Endothelial cell of umbilical vein (primary cell): ENCODE results near the gene SBK1. TPM values are rescaled to one million over a fixed set of nuclear protein-coding genes. Genes with fewer than 3 reads are reported as not detected.

Experiments used
- BruUV-seq: library from RNA; stranded (reverse); fragments of 400-500 nt; replicated peaks from 2 replicates; lab custom pipeline; 2021; lab: Mats Ljungman, UMichigan
- CTCF ChIA-PET: fragments of 300-600, 350-600 bp; sonication (Branson Sonifier 250); formaldehyde crosslinking; loops from one replicate; lab custom pipeline; 2021; ENCODE audit warnings: antibody characterized with exemption, inconsistent platforms; lab: Charles Lee
- POLR2A ChIA-PET: fragments of 300-600, 350-600 bp; sonication (Branson Sonifier 250); formaldehyde crosslinking; loops from one replicate; lab custom pipeline; 2021; ENCODE audit warnings: antibody characterized with exemption, inconsistent platforms; lab: Charles Lee
- DNase-seq: peaks from one replicate; pipeline ENCODE4 v3.0.0-alpha.2; 2011; ENCODE audit warnings: low read depth, low spot score
- FAIRE-seq: peaks from 2 replicates; lab custom pipeline; 2011; peaks lifted over from hg19 to GRCh38; lab: Jason Lieb, UNC
- H2AFZ ChIP-seq: 2 replicates; pipeline ENCODE4 v1.6.0; 2012; ENCODE audit warnings: low read depth, low read length, control low read depth, inconsistent platforms
- H3K27ac ChIP-seq: 2 replicates; pipeline ENCODE4 v1.5.1; 2011; ENCODE audit warnings: low read depth, mild to moderate bottlenecking, control low read depth, low read length, moderate library complexity; ENCODE audit not compliant: insufficient read depth
- H3K27me3 ChIP-seq, 2 experiments: 2 replicates each; pipeline versions ENCODE4 v1.6.0 to v1.6.1; 2011; ENCODE audit warnings: low read length in 2 of 2, mixed read lengths in 1 of 2; ENCODE audit not compliant: control insufficient read depth in 2 of 2, insufficient read depth in 2 of 2
- H3K36me3 ChIP-seq, 2 experiments: 2 replicates in 1 of 2; 3 replicates in 1 of 2; pipeline ENCODE4 v1.5.1; 2011; ENCODE audit warnings: low read length in 2 of 2, mild to moderate bottlenecking in 1 of 2, moderate library complexity in 1 of 2; ENCODE audit not compliant: control insufficient read depth in 2 of 2, insufficient read depth in 2 of 2; ENCODE audit errors: extremely low read depth in 1 of 2
- H3K4me1 ChIP-seq: 3 replicates; pipeline ENCODE4 v1.5.1; 2011; ENCODE audit warnings: mild to moderate bottlenecking, low read length; ENCODE audit not compliant: control insufficient read depth, insufficient read depth; ENCODE audit errors: extremely low read depth
- H3K4me2 ChIP-seq: 2 replicates; pipeline ENCODE4 v1.6.1; 2011; ENCODE audit warnings: low read length, control low read depth, mixed read lengths; ENCODE audit not compliant: insufficient read depth
- H3K4me3 ChIP-seq, 3 experiments: fragments of 200-600 bp in 1 of 3; sonication (generic), shearing (Covaris generic) in 1 of 3; replicated peaks in 1 of 3; 2 replicates each; pipeline ENCODE4 v1.5.1; 2011 to 2016; ENCODE audit warnings: control low read depth in 3 of 3, low read length in 3 of 3, mild to moderate bottlenecking in 2 of 3, inconsistent platforms in 1 of 3, low read depth in 1 of 3, moderate library complexity in 1 of 3; ENCODE audit not compliant: insufficient read depth in 1 of 3
- H3K79me2 ChIP-seq: 2 replicates; pipeline ENCODE4 v1.6.0; 2012; ENCODE audit warnings: low read length, inconsistent platforms; ENCODE audit not compliant: control insufficient read depth, insufficient read depth
- H3K9ac ChIP-seq: replicated peaks from 2 replicates; pipeline ENCODE3; 2011; ENCODE audit warnings: low read length, control low read depth; ENCODE audit not compliant: insufficient read depth; ENCODE audit errors: extremely low read depth
- H3K9me1 ChIP-seq: replicated peaks from 3 replicates; pipeline ENCODE4 v1.6.0; 2011; ENCODE audit warnings: mild to moderate bottlenecking, low read length; ENCODE audit not compliant: control insufficient read depth, insufficient read depth; ENCODE audit errors: extremely low read depth
- H3K9me3 ChIP-seq: replicated peaks from 2 replicates; pipeline ENCODE4 v1.5.1; 2012; ENCODE audit warnings: low read length, inconsistent platforms; ENCODE audit not compliant: control insufficient read depth, insufficient read depth
- H4K20me1 ChIP-seq: replicated peaks from 2 replicates; pipeline ENCODE3; 2011; ENCODE audit warnings: mild to moderate bottlenecking, low read length; ENCODE audit not compliant: control insufficient read depth, insufficient read depth; ENCODE audit errors: extremely low read depth
- CTCF ChIP-seq, 2 donors: IDR thresholded peaks; 1 replicate in 1 of 2; 2 replicates in 1 of 2; pipeline ENCODE4 v1.5.1; 2011; ENCODE audit warnings: low read length in 2 of 2, mild to moderate bottlenecking in 2 of 2, moderate library complexity in 2 of 2, control low read depth in 1 of 2, inconsistent platforms in 1 of 2, low read depth in 1 of 2; ENCODE audit not compliant: insufficient read depth in 1 of 2; ENCODE audit errors: extremely low read depth in 1 of 2
- EZH2 ChIP-seq: IDR thresholded peaks from 2 replicates; pipeline ENCODE4 v1.6.1; 2012; ENCODE audit warnings: borderline replicate concordance, low read depth, mild to moderate bottlenecking, moderate library complexity, low read length, inconsistent platforms; ENCODE audit not compliant: severe bottlenecking
- FOS ChIP-seq: IDR thresholded peaks from 2 replicates; pipeline ENCODE4 v1.6.1; 2011; ENCODE audit warnings: mild to moderate bottlenecking, low read length, moderate library complexity, borderline replicate concordance; ENCODE audit not compliant: insufficient read depth
- GATA2 ChIP-seq: IDR thresholded peaks from 2 replicates; pipeline ENCODE4 v1.7.0; 2011; ENCODE audit warnings: low read depth, mild to moderate bottlenecking, moderate library complexity, mixed read lengths, low read length; ENCODE audit not compliant: insufficient read length, insufficient read depth
- JUN ChIP-seq: IDR thresholded peaks from 2 replicates; pipeline ENCODE4 v1.6.1; 2011; ENCODE audit warnings: borderline replicate concordance, low read depth; ENCODE audit not compliant: insufficient read length, insufficient read depth
- MYC ChIP-seq: IDR thresholded peaks from one replicate; pipeline ENCODE4 v1.6.1; 2011; ENCODE audit warnings: mild to moderate bottlenecking, low read depth, low read length
- POLR2A ChIP-seq: IDR thresholded peaks from 2 replicates; pipeline ENCODE4 v1.6.1; 2012; ENCODE audit warnings: low read depth, mild to moderate bottlenecking, control low read depth, low read length
- POLR2AphosphoS5 ChIP-seq: IDR thresholded peaks from 2 replicates; pipeline ENCODE4 v1.6.1; 2012; ENCODE audit warnings: low read depth, mild to moderate bottlenecking, control low read depth, low read length, moderate library complexity; ENCODE audit not compliant: insufficient read depth
- dilution Hi-C: fragments of 300-500 bp; cut with MboI; formaldehyde crosslinking; loops from one replicate; pipeline ENCODE4 v1.15.0; 2019; ENCODE audit warnings: low sequenced_read_pairs; ENCODE audit not compliant: extremely low pct_ligation_motif_present
- intact Hi-C: fragments of 100-400 bp; cut with micrococcal nuclease; formaldehyde crosslinking; loops from one replicate; pipeline ENCODE4 v1.10.0; 2022
- polyA plus RNA-seq, 4 experiments: library from polyadenylated mRNA; depleted of rRNA in 3 of 4; stranded (reverse) in 3 of 4; unstranded in 1 of 4; fragments of >200 nt; gene quantifications; 2 replicates each; pipeline versions ENCODE4 v1.2.1 to v1.2.3, GENCODE V29; 2011 to 2012; ENCODE audit warnings: missing spikeins in 1 of 4
- total RNA-seq: library from RNA; stranded (reverse); gene quantifications from 2 replicates; pipeline ENCODE4 v1.2.3, GENCODE V29; 2021
- TF ChIP-seq, protein P1 (sequence below): IDR thresholded peaks from 2 replicates; pipeline ENCODE4 v1.6.1; 2011; ENCODE audit not compliant: insufficient read depth, insufficient read length

The SBK1 gene
- total and polyA plus RNA-seq, 2 donors (not counting 3 experiments of a cell fraction or from before 2014, with no cell fraction given): 0.19 to 0.51 TPM

DNA sequence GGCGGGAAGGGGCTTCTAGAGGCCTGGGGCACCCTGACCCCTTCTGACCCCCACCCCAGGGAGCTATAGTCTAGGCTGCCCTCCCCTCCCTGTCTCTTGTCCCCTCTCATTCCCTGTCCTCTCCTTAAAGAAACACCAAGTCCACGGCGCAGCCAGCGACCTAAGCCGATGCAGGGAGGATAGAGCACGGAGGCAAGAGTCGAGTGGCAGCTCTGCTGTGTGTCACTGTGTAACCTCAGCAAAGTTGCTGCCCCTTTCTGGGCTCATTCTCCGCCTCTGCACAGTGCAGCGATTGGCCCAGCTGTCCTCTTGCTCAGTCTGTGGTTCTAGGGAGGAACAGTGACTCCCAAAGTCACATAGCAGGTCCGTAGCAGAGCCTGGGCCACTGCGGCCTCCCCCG is 36.5 kb upstream of the SBK1 start:
- Histone ChIP-seq H3K4me3 (no peak overlapping the region), H4K20me1 (no peaks in the 10 kb centered on the region), H3K27ac (no peak overlapping the region), H3K36me3 (no peaks in the 10 kb centered on the region), H3K79me2 (no peaks in the 10 kb centered on the region), H3K4me1 (no peaks in the 10 kb centered on the region), H3K4me2 (no peak overlapping the region), H3K27me3 (peaks cover 5 to 6% of the 10 kb centered on the region in 2 experiments), H3K9me1 (no peaks in the 10 kb centered on the region), H3K9me3 (no peaks in the 10 kb centered on the region), H3K9ac (no peak overlapping the region), H2AFZ (no peak overlapping the region)
- CTCF ChIA-PET: no interaction called here
- FAIRE-seq: no peak
- no TSS peak for BruUV-seq
- intact Hi-C loops (no loop called here), dilution Hi-C loops (no loop called here)
- no peak for DNase-seq
- POLR2A ChIA-PET: no interaction called here
- no peak for TF ChIP-seq POLR2AphosphoS5
- TF ChIP-seq GATA2: no peak
- no peak for TF ChIP-seq POLR2A
- TF ChIP-seq, protein P1, sequence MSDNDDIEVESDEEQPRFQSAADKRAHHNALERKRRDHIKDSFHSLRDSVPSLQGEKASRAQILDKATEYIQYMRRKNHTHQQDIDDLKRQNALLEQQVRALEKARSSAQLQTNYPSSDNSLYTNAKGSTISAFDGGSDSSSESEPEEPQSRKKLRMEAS: no peak
- TF ChIP-seq FOS: no peak
- no peak for TF ChIP-seq MYC
- TF ChIP-seq JUN: no peak
- no peak for TF ChIP-seq EZH2
- no peak for TF ChIP-seq CTCF (IDR thresholded peaks at IDR 0.05; ENCODE audit: extremely low read depth in 1 of 2, insufficient read depth in 1 of 2, low read depth in 1 of 2, low read length in 2 of 2)
